ENCODE data around the gene ASCL1.

- TF ChIP-seq JUN (CRISPR knock-in tag; IDR thresholded peaks at IDR 0.05) (no peak), ZBTB14 (CRISPR knock-in tag; IDR thresholded peaks at IDR 0.05) (no peak), NBN (conservative IDR thresholded peaks at IDR 0.05) (no peak), EZH2 (conservative IDR thresholded peaks at IDR 0.05; ENCODE audit: low read depth, low read length) (no peak), ZNF704 (CRISPR knock-in tag; IDR thresholded peaks at IDR 0.05; ENCODE audit: borderline replicate concordance) (no peak)
Observed at GRCh38 chr12:102970780-102971179, 13.3 kb downstream of the ASCL1 start.

Measured in HepG2 (cell line).